Activated CD8-positive, alpha-beta memory T cell treated with anti-CD3 and anti-CD28 coated beads, Interleukin-2, amount 50 U/mL, for 1 hour (primary cell): Measurements from ENCODE around the gene SAMD4B.
A peak's percentile ranks its signal among the peaks of the same experiment; 100 is the strongest.

Source experiments
- DNase-seq: peaks from one replicate; pipeline ENCODE4 v3.0.0-alpha.2; 2020; ENCODE audit errors: extremely low read depth

The SAMD4B gene

DNA sequence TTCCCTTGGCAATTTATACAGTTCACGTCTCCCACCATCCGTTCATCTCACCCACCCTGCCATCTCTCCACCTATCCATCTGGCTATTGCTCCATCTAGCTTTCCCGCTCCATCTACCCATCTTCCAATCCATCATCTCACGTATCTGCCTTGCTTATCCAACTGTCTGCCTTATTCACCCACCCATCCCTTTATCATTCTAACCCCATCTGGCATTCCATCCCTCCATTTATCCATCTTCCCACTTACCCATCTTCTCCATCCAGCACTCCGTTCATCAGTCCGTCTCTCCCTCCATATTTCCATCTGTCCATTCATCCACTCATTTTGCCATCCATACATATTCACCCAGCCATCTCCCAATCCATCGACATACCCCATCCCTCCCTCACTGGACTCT is 83.5 kb downstream of the SAMD4B start:
- DNase-seq = no peak

DNA sequence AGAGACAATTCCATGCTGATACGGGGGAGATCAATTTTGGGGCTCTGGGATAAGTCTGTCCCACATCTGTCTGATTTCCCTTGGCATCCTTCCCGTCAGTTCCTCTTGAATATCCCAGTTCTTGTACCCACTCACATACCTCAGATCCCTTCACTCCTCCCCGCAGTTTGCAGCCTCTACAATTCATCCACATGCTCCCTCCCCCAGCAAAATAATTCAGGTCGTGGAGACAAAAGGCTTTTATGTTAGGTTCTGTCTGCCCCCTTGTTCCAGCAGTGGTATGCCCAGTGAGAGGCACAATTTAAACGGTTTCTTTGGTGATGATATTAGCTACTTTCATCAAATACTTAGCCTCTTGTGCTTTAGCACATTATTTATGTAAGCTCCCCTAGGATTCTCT is 83.9 kb downstream of the SAMD4B start:
- no peak for DNase-seq

DNA sequence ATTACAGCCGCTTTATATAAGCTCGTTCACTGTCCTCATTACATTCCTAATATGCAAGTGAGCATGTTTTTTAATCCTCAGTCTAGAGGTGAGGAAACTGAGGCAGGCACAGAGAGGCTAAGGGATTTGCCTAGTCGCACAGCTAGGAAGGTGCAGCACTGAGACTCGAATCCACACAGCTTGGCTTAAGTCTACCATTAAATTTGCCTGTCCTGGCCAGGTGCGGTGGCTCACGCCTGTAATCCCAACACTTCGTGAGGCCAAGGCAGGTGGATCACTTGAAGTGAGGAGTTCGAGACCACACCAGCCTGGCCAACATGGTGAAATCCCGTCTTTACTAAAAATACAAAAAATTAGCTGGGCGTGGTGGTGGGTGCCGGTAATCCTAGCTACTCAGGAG is 85.5 kb downstream of the SAMD4B start:
- no peak for DNase-seq

DNA sequence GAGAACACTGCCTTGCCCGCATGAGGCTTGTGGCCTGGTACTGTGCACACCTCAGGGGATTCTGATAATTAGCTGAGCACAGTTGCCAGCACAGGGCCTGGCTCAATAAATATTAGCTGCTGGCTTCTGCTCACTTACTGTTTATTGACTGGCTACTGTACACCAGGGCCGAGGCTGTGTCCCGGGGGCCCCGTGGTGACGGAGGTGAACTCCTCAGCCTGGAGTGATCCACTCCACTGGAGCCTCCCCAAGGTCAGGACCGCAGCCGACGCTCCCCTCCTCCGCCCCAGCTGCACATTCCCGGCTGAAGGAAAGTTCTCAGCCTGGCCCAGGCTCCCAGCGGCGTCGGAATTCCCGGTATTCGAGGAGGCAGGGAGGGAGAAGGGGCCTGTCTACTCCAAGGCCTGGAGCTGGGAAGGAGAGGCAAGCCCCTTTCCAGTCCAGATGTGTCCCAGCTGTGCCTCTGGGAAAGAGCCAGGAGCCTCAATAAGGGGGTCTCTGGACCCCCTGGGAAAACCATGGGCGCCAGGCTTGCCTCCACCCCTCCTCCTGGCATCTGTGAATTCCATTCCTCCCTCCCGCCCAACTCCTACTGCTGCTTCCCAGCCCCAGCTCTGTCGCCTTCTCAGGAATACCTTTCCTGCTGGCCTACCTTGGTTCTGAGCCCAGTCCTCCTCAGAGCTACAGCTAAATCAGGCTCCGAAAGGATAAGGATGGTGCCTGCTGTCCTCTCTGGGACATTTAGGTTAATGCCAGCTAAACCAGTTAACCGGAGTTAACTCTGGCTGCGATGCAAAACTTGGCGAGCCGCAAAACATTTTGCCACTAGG is 86.3 kb downstream of the SAMD4B start:
- no peak for DNase-seq

DNA sequence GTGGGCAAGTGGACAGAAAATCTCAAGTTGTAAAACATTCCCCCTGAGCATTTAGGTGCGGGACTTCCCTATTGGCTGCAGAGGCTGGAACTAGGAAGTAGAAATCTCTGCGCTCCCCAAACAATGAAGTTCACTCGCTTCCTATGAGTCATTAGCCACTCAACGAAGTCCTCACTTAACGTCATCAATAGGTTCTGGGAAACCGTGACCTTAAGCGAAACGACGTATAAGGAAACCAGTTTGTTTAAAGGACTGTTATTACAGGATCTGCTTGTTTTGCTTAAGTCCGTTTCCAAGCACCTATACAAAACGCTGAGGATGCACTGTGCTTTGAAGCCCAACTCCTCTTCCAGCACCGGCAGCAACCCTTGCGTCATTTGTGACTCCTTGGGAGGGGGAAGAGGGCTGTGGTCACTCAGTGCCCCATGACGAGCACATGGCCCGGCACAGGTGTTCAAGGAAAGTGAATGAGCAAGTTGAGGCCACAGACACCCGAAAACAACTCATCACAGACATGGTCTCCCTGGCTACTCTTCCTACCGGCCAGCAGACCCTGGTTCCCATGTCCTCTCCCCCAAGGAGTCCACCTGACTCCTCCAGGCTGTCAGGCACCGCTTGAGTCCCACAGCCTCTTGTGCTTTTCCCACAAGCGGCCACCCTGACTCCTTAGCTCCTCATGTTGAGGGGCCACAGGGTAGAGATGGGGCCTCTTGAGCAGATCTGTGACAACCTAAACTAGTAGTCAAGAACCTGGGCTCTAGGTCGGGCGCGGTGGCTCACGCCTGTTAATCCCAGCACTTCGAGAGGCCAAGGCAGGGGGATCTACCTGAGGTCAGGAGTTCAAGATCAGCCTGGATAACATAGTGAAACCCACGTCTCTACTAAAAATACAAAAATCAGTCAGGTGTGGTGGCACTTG is 88.7 kb downstream of the SAMD4B start:
- DNase-seq = peak; percentile 57

DNA sequence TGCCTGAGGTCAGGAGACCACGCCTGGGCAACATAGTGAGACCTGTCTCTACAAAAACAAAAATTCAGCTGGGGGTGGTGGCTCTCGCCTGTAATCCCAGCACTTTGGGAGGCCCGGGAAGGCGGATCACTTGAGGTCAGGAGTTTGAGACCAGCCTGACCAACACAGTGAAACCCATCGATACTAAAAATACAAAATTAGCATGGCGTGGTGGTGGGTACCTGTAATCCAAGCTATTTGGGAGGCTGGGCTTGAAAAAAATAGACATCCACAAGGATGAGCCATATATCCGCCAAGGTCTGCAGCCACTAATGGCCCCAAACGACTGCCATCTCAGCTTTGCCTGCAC is 90.4 kb downstream of the SAMD4B start:
- DNase-seq = no peak

DNA sequence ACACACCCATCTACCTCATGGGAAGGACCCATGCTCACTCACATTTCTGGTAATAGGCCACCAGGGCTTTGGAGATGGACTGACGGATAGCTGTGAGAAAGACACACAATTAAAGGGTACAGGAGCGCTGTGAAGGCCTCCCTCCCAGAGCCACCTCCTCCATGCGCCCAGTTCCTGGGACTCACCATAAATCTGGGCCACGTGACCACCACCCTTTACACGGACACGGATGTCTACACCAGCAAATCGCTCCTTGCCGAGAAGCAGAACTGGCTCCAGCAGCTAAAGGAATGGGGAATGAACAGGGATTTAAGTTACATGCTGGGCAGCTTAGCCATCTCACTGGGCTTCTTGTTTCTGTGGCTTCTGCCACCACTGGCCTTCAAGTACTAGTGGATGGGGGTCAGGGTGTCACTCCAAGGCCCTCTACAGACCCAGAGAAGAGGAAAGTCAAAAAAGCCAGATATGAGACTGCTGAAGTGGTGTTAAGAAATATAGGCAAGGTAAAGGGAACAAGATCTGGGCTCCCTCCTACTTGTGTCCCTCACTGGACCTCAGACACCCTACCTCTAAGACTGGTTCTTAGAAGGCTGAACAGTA is 91.4 kb downstream of the SAMD4B start:
- DNase-seq = no peak

DNA sequence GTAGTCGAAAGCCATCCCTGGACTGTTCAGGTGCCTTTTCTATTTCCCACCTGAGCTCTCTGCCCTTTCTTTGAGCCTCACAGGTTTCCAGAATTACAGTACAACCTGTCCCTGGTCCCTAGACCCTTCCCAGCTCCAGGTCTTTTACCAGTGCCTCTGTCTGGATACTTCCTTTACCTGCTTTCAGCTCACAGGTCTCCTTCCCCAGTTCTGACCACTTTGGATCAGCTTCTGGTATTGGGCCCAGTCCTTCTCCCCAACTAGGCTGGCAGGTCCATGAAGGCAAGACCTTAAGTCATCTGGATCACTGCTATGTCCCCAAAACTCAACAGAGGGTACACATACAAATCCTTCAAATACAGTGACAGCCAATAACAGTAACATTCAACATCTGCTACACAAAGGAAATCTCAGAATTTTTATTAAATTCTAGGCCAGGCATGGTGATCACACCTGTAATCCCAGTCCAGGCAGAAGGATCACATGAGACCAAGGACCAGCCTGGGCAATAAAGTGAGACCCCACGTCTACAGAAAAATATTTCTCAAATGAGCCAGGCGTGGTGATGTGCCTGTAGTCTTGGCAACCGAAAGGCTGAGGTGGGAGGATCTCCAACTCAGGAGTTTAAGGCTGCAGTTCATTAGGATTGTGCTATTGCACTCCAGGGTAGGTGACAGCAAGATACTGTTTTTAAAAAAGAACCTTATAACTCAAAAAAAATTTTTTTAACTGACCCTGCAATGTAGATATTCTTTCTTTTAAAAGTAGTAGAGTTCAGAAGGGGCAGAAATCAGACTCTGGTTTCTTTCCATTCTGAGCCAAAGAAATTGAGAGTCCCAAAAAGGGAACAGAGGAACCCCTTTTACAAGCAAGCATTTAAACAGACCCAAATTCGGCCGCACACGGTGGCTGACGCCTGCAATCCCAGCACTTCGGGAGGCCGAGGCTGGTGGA is 92.2 kb downstream of the SAMD4B start:
- no peak for DNase-seq
